HG03108 (cell line): Measurements from ENCODE around the gene GATC.

Source experiments
- ATAC-seq: cut with Tn5 transposase; IDR thresholded peaks from one replicate; pipeline ENCODE4 v1.9.1; 2021; ENCODE audit warnings: moderate library complexity; ENCODE audit not compliant: unreplicated experiment

Gene GATC

DNA sequence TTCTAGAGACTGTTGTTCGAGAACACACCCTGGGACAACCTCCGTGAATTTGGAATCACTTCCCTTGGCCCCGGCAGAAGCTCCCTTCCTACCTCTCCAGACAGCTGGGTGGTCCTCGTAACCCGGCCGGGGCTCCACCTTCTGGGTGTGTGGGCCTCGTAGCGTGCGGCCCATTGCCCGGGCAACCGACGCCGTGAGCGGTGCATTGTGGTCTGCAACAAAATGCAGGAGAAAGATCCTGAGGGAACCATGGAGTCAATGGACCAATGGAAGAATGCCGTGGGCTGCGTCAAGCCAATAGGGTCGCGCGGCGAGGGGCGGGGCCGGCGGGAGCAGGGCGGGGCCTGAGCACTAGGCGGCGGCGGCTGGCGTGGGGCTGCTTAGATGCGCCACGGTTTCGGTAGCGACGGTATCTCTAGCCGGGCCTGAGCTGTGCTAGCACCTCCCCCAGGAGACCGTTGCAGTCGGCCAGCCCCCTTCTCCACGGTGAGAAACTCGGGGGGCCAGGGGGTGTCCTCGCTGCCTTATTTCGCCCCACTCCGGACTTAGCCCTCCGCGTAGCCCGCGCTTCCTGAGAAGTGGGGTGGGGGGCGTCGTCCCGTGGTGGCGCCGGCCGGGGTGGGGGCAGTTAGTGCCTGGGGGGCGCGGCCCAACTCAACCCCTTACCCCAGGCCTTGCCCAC, 49.6 kb downstream of the GATC start, which contains the start of gene DYNLL1:
Gene DYNLL1, plus strand, starts transcription at position 383 of the 682 bp plus-strand sequence. CDS start 309 bp downstream, outside the sequence.
- ATAC-seq: peak; percentile 91

DNA sequence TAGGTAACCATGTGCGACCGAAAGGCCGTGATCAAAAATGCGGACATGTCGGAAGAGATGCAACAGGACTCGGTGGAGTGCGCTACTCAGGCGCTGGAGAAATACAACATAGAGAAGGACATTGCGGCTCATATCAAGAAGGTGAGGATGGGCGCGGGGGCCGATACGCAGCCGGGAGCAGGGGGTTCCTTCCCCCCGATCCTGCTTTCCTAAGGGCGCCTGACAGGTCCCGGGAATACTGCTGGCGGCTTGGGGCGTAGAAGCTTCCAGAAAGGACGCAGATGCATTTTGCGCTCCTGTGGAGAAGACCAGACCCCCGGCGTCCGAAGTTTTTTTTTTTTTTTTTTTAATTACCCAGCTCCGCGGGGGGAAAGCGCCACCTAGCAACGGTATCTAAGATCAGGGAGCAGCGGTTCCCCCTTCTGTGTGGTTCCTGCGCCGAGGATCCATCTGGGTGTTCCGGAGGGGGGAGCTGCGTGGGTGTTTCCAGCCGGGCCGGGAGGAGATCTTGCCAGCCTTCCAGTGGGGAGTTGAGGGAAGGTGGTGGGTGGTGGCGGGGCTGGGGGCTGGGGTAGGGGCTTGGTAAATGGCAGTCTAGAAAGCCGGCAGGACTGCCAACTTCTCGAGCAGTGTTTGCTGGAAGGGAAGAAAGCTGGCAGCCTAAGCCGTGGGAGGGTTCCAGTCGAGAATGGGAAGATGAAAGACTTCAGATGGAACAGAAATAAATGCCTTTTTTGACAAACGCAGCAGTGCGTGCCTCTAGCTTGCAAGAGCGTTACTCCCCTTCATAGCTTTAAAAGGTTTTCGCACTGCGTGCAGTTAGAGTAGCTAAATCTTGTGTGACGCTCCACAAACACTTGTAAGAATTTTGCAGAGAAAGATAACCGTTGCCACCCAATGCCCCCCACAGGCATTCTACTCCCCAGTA, 50.4 kb downstream of the GATC start:
- no peak for ATAC-seq

DNA sequence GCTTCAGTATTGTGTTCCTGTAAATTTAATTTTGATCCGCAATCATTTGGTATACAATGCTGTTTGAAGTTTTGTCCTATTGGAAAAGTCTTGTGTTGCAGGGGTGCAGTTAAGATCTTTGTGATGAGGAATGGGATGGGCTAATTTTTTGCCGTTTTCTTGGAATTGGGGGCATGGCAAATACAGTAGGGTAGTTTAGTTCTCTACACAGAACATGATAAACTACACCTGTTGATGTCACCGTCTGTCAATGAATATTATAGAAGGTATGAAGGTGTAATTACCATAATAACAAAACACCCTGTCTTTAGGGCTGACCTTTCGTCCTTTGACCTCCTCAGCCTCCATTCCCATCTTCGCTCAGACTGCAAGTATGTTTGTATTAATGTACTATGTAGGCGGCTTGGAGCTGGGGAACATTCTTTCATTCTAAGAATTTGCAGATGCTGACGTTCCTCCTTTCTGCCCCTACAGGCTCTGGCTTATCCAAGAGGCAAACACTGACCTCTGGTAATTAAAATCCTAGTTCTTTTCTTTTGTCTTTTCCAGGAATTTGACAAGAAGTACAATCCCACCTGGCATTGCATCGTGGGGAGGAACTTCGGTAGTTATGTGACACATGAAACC, 51.4 kb downstream of the GATC start:
- no peak for ATAC-seq

DNA sequence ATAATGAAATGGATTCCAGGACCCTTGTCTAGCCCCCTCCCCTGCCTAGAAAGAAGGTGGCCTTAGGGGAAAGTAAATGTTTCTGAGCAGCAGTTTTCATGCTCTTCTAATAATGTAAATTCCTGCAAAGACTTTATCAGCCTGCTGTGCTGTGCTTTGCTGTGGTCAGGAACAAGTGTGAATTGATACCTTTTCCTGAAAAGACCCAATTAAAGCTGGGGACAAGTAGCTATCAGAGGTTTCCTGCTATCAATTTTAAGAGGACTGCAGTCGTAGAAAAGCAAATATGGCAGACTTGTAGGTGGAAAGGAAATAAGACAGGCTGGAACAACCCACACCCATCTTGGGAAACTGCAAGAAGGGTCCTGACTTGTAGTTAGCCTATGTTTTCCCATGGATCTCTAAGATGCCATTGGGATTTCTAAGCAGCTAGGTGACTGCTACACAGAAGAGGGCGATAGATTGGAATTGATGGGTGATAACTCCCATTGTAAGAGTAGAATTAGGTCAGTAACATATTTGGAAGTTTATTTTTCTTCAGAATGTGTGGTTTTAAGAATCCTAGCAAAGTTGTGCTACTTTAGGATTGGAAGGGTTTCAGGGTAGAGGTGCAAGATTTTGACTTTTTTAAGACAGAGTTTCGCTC, 52.7 kb downstream of the GATC start:
- no peak for ATAC-seq

DNA sequence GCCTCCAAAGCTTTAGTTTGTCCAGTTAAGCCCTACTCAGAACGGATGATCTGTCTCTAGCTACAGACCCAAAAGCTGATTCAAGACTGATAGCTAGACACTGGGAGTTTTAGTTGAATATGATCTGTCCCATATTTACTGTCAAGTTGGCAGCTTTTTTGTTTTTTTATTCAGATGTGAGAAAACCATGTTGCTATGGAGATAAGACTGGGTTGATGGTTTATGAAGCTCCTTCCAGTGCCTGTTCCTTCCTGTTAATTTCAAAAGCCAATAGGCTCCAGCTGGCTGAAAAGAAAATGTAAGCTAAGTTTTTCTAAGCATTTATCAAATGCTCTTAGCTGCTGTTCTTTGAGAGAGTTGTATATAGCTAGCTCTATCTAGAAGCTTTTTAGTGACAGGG, 54.3 kb downstream of the GATC start:
- no peak for ATAC-seq

DNA sequence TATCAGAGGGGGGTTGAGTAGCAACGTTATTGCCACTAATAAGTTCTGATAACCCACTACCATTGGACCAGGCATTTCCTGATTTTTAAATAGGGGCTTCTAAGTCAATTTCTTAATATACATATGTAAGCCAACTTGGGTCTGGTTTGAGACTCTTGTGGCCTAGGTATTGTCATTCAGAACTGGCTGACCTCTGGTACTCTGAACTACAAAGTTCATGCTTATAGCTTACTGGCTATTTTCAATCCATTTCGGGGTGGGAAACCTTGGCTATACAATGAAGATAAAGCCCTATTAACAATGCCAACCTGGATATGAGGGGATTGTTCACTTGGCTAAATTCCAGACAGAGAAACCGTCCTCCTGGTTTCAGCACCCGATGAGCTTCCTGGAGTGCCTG, 58.3 kb downstream of the GATC start:
- ATAC-seq: no peak

DNA sequence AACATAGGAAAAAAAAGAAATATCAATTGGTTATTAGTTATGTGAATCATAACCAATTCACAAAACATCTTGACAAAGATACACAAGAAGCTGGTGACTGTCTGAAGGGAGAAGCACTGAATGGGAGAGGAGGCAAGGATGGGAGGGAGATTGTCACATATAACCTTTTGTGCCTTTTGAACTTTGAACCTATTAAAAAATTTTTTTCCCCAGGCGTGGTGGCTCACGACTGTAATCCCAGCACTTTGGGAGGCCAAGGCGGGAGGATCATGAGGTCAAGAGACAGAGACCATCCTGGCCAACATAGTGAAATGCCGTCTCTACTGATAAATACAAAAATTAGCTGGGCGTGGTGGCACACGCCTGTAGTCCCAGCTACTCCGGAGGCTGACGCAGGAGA, 62.3 kb downstream of the GATC start:
- ATAC-seq: no peak
